H1 (cell line): ENCODE measurements around the gene ACACB. TPM values are rescaled to one million over a fixed set of nuclear protein-coding genes. Genes with fewer than 3 reads are reported as not detected.

Experiments
- CTCF ChIA-PET: fragments of 300-600 bp; sonication (Branson Sonifier 250); formaldehyde crosslinking; loops from one replicate; lab custom pipeline; 2021; ENCODE audit not compliant: partially characterized antibody; lab: Charles Lee
- POLR2A ChIA-PET: fragments of 300-600 bp; sonication (Branson Sonifier 250); formaldehyde crosslinking; loops from one replicate; lab custom pipeline; 2021; ENCODE audit warnings: inconsistent platforms; ENCODE audit not compliant: partially characterized antibody; lab: Charles Lee
- DNase-seq, 2 experiments: peaks; one replicate each; pipeline versions ENCODE4 v3.0.0 to v3.0.0-alpha.2; 2010 to 2022; ENCODE audit warnings: low spot score in 2 of 2, low read depth in 1 of 2, mixed read lengths in 1 of 2
- FAIRE-seq: peaks from 2 replicates; lab custom pipeline; 2011; peaks lifted over from hg19 to GRCh38; lab: Jason Lieb, UNC
- H2AFZ ChIP-seq: 2 replicates; pipeline ENCODE4 v1.8.1; 2012; ENCODE audit warnings: low read length, inconsistent platforms
- H2AK5ac ChIP-seq: 2 replicates; pipeline ENCODE4 v1.6.1; 2013; ENCODE audit warnings: low read depth, low read length
- H2BK120ac ChIP-seq: replicated peaks from 2 replicates; pipeline ENCODE3; 2013; ENCODE audit warnings: low read depth, low read length, inconsistent platforms
- H2BK12ac ChIP-seq: 2 replicates; pipeline ENCODE4 v1.6.1; 2013; ENCODE audit warnings: low read depth, low read length
- H2BK15ac ChIP-seq: 2 replicates; pipeline ENCODE4 v1.6.1; 2013; ENCODE audit warnings: low read length
- H2BK20ac ChIP-seq: 2 replicates; pipeline ENCODE4 v1.6.1; 2013; ENCODE audit warnings: low read length
- H2BK5ac ChIP-seq: 2 replicates; pipeline ENCODE4 v1.6.1; 2013; ENCODE audit warnings: low read depth, low read length
- H3K14ac ChIP-seq: 2 replicates; pipeline ENCODE4 v1.6.1; 2013; ENCODE audit warnings: inconsistent platforms; ENCODE audit not compliant: insufficient read length
- H3K18ac ChIP-seq: 2 replicates; pipeline ENCODE4 v1.6.1; 2013; ENCODE audit warnings: low read length; ENCODE audit errors: extremely low read depth
- H3K23ac ChIP-seq: 2 replicates; pipeline ENCODE4 v1.6.1; 2013; ENCODE audit warnings: inconsistent platforms; ENCODE audit not compliant: insufficient read length
- H3K23me2 ChIP-seq: 2 replicates; pipeline ENCODE4 v1.6.1; 2013; ENCODE audit warnings: low read depth, low read length
- H3K27ac ChIP-seq: 2 replicates; pipeline ENCODE4 v1.6.1; 2011; ENCODE audit warnings: low read depth, low read length, inconsistent platforms
- H3K27me3 ChIP-seq, 4 experiments: replicated peaks in 1 of 4; 1 replicate in 1 of 4; 2 replicates in 3 of 4; pipeline versions ENCODE4 v1.6.1 to v1.8.1; 2011 to 2013; ENCODE audit warnings: low read length in 3 of 4, mild to moderate bottlenecking in 3 of 4, inconsistent platforms in 2 of 4, mixed read lengths in 2 of 4, moderate library complexity in 1 of 4; ENCODE audit not compliant: control insufficient read depth in 3 of 4, insufficient read depth in 3 of 4; ENCODE audit errors: extremely low read depth in 1 of 4
- H3K36me3 ChIP-seq, 4 experiments: 2 replicates each; pipeline versions ENCODE4 v1.6.1 to v1.8.1; 2011 to 2013; ENCODE audit warnings: mild to moderate bottlenecking in 4 of 4, low read length in 3 of 4, moderate library complexity in 2 of 4, control low read depth in 1 of 4, inconsistent platforms in 1 of 4; ENCODE audit not compliant: insufficient read depth in 4 of 4, control insufficient read depth in 2 of 4
- H3K4ac ChIP-seq: replicated peaks from 2 replicates; pipeline ENCODE3; 2013; ENCODE audit warnings: low read length, low read depth, mixed read lengths, inconsistent platforms; ENCODE audit not compliant: insufficient read length
- H3K4me1 ChIP-seq, 4 experiments: replicated peaks in 1 of 4; 1 replicate in 1 of 4; 2 replicates in 3 of 4; pipeline versions ENCODE4 v1.6.1 to v1.8.1; 2011 to 2013; ENCODE audit warnings: low read length in 3 of 4, inconsistent platforms in 2 of 4, mixed read lengths in 1 of 4; ENCODE audit not compliant: insufficient read depth in 4 of 4, control insufficient read depth in 3 of 4
- H3K4me2 ChIP-seq, 2 experiments: 2 replicates each; pipeline versions ENCODE4 v1.6.1 to v1.8.1; 2011 to 2013; ENCODE audit warnings: low read depth in 2 of 2, low read length in 2 of 2, control low read depth in 1 of 2, inconsistent platforms in 1 of 2, mild to moderate bottlenecking in 1 of 2; ENCODE audit not compliant: insufficient read depth in 1 of 2
- H3K4me3 ChIP-seq, 4 experiments: fragments of 200-600, 300-600 bp in 1 of 4; sonication (generic), shearing (Covaris generic), sonication (Bioruptor Twin) in 1 of 4; 2 replicates each; pipeline versions ENCODE4 v1.5.1 to v1.8.1; 2011 to 2016; ENCODE audit warnings: low read length in 4 of 4, low read depth in 3 of 4, control low read depth in 2 of 4, inconsistent platforms in 2 of 4, mild to moderate bottlenecking in 2 of 4, mixed read lengths in 1 of 4, moderate library complexity in 1 of 4; ENCODE audit not compliant: insufficient read depth in 2 of 4; ENCODE audit errors: extremely low read depth in 1 of 4
- H3K56ac ChIP-seq: replicated peaks from 2 replicates; pipeline ENCODE3; 2013; ENCODE audit warnings: low read depth, mild to moderate bottlenecking, mixed read lengths, low read length, inconsistent platforms; ENCODE audit not compliant: insufficient read length
- H3K79me1 ChIP-seq: 2 replicates; pipeline ENCODE4 v1.6.1; 2013; ENCODE audit warnings: low read depth, low read length, control low read depth
- H3K79me2 ChIP-seq, 2 experiments: 2 replicates each; pipeline versions ENCODE4 v1.6.1 to v1.8.1; 2012 to 2013; ENCODE audit warnings: low read length in 2 of 2, mild to moderate bottlenecking in 2 of 2, inconsistent platforms in 1 of 2; ENCODE audit not compliant: insufficient read depth in 2 of 2, control insufficient read depth in 1 of 2
- H3K9ac ChIP-seq, 4 experiments: replicated peaks in 1 of 4; 1 replicate in 1 of 4; 2 replicates in 3 of 4; pipeline versions ENCODE4 v1.6.1 to v1.8.1; 2011 to 2013; ENCODE audit warnings: low read depth in 3 of 4, low read length in 3 of 4, control low read depth in 2 of 4, mild to moderate bottlenecking in 2 of 4, moderate library complexity in 2 of 4, inconsistent platforms in 1 of 4; ENCODE audit errors: extremely low read depth in 1 of 4
- H3K9me3 ChIP-seq, 2 experiments: 2 replicates each; pipeline versions ENCODE4 v1.6.1 to v1.8.1; 2012 to 2013; ENCODE audit warnings: mild to moderate bottlenecking in 2 of 2, moderate library complexity in 2 of 2, control low read depth in 1 of 2, inconsistent platforms in 1 of 2, low read depth in 1 of 2, low read length in 1 of 2, mixed read lengths in 1 of 2; ENCODE audit not compliant: insufficient read depth in 2 of 2
- H4K20me1 ChIP-seq, 2 experiments: replicated peaks in 1 of 2; 2 replicates each; pipeline versions ENCODE3 to v1.8.1; 2011 to 2013; ENCODE audit warnings: inconsistent platforms in 2 of 2, low read length in 2 of 2, mild to moderate bottlenecking in 1 of 2; ENCODE audit not compliant: insufficient read depth in 2 of 2, control insufficient read depth in 1 of 2
- H4K5ac ChIP-seq: 2 replicates; pipeline ENCODE4 v1.6.1; 2013; ENCODE audit warnings: low read length, low read depth, mixed read lengths, inconsistent platforms; ENCODE audit not compliant: insufficient read length
- H4K8ac ChIP-seq: 2 replicates; pipeline ENCODE4 v1.8.0; 2013; ENCODE audit warnings: mild to moderate bottlenecking, moderate library complexity, low read length, inconsistent platforms; ENCODE audit not compliant: insufficient read depth; ENCODE audit errors: extremely low read depth
- H4K91ac ChIP-seq: replicated peaks from 2 replicates; pipeline ENCODE3; 2013; ENCODE audit warnings: low read length, mixed read lengths, inconsistent platforms; ENCODE audit not compliant: insufficient read length
- NANOG ChIP-seq: IDR thresholded peaks from 2 replicates; pipeline ENCODE4 v1.6.1; 2011; ENCODE audit warnings: low read length, low read depth, mild to moderate bottlenecking, inconsistent platforms; ENCODE audit not compliant: insufficient read depth, poor library complexity, severe bottlenecking
- WGBS, 2 experiments: shearing (Covaris generic) in 1 of 2; methylation state at CpG; one replicate each; pipeline versions ENCODE4 v1.1.6 to v1.1.7; 2013 to 2015; ENCODE audit warnings: low lambda C conversion rate in 2 of 2, mixed read lengths in 2 of 2, inconsistent platforms in 1 of 2, low coverage in 1 of 2, missing lambda C conversion rate in 1 of 2; ENCODE audit not compliant: insufficient replicate concordance in 2 of 2, insufficient coverage in 1 of 2, insufficient read length in 1 of 2; ENCODE audit errors: extremely low coverage in 1 of 2, missing lambda C conversion rate in 1 of 2; 5-methylcytosine and 5-hydroxymethylcytosine counted together
- polyA plus RNA-seq, 7 experiments: library from polyadenylated mRNA; depleted of rRNA in 3 of 7; stranded (reverse) in 5 of 7; unstranded in 2 of 7; fragments of >200 nt in 5 of 7; fragments of 200-250 nt in 2 of 7; gene quantifications; 1 replicate in 5 of 7; 2 replicates in 1 of 7; 4 replicates in 1 of 7; pipeline versions ENCODE4 v1.2.1 to v1.2.3, GENCODE V29; 2011 to 2013; ENCODE audit warnings: missing spikeins in 2 of 7, mixed read lengths in 2 of 7
- total RNA-seq: library from RNA; stranded (reverse); fragmentation: NEBNext Ultra II Directional; extraction: Animal tissue kit (Norgen Biotek cat#: 25700); gene quantifications from 2 replicates; pipeline ENCODE4 v1.2.1, GENCODE V29; 2021

ACACB gene
- total and polyA plus RNA-seq, 2 of the 8 experiments (the other 6 are each of a cell fraction or from before 2014, with no cell fraction given): 5.8 to 15.3 TPM

- DNase-seq: no peak
Observed at GRCh38 chr12:109296431-109296830, 180.0 kb downstream of the ACACB start.

More at GRCh38 chr12:109296431-109296830, 180.0 kb downstream of the ACACB start:
- Histone ChIP-seq H2BK120ac (no peak overlapping the region), H4K5ac (no peak overlapping the region), H3K4me1 (peaks cover 3 to 7% (median 5%) of the 10 kb centered on the region in 4 experiments), H2BK15ac (no peak overlapping the region), H3K23me2 (no peaks in the 10 kb centered on the region), H3K27me3 (peaks cover 0 to 2% (median 0%) of the 10 kb centered on the region in 4 experiments; a peak in 1 of 7 replicates), H2AFZ (no peak overlapping the region), H3K9me3 (no peaks in the 10 kb centered on the region), H3K9ac (no peak overlapping the region), H3K14ac (no peak overlapping the region), H2BK5ac (no peak overlapping the region), H3K18ac (no peak overlapping the region), H3K79me1 (no peaks in the 10 kb centered on the region), H3K27ac (no peak overlapping the region), H3K4me2 (no peak overlapping the region), H3K23ac (no peak overlapping the region)
- no peak for FAIRE-seq
- POLR2A ChIA-PET: interaction anchor here (0.9 kb wide), 1 partner anchor 11 kb away, joined by 3 read pairs; no protein-coding TSS in a partner anchor
- CTCF ChIA-PET: interaction anchor here (0.8 to 1.5 kb wide), 2 partner anchors 32 to 93 kb away, joined by 3 to 4 read pairs; no protein-coding TSS in a partner anchor
- no peak for TF ChIP-seq NANOG
- TF ChIP-seq, all 59 proteins: peak for 0
- WGBS, 2 experiments: 74% methylated on average over 3 of the region's 3 CpGs; no CpG with 5 or more reads in 1 of the 2 experiments
- Histone ChIP-seq H3K4ac (no peak overlapping the region), H2BK20ac (no peak overlapping the region), H4K91ac (no peak overlapping the region), H2AK5ac (no peak overlapping the region), H3K56ac (no peak overlapping the region), H4K20me1 (peaks cover 0 to 2% of the 10 kb centered on the region in 2 experiments), H3K4me3 (no peak overlapping the region), H2BK12ac (no peak overlapping the region), H3K36me3 (no peaks in the 10 kb centered on the region), H4K8ac (no peak overlapping the region; the same call in 1 of the 2 replicates), H3K79me2 (no peaks in the 10 kb centered on the region)
